HepG2 (cell line): Measurements from ENCODE around the gene THY1. TPM values are rescaled to one million over a fixed set of nuclear protein-coding genes. Genes with fewer than 3 reads are reported as not detected.

Experiments
- ASH2L ChIP-seq: fragments of 300-600, 200-600 bp; sonication (generic); IDR thresholded peaks from 2 replicates; pipeline ENCODE4 v1.7.0; 2017; ENCODE audit warnings: low read depth, mild to moderate bottlenecking, moderate library complexity, mixed read lengths, low read length; ENCODE audit not compliant: insufficient read length
- BORCS8-MEF2B ChIP-seq: sonication (generic); formaldehyde crosslinking; IDR thresholded peaks from 2 replicates; pipeline ENCODE4 v1.8.0; 2022; ENCODE audit warnings: mild to moderate bottlenecking, missing genetic modification reagents
- HOXA3 ChIP-seq: sonication (generic); formaldehyde crosslinking; IDR thresholded peaks from 2 replicates; pipeline ENCODE4 v1.5.0; 2020; ENCODE audit warnings: missing genetic modification reagents
- NR2F2 ChIP-seq: IDR thresholded peaks from 2 replicates; pipeline ENCODE4 v1.6.1; 2012; ENCODE audit warnings: low read depth, inconsistent platforms, borderline replicate concordance
- PRDM15 ChIP-seq: sonication (generic); formaldehyde crosslinking; IDR thresholded peaks from 2 replicates; pipeline ENCODE4 v1.4.0; 2020; ENCODE audit warnings: missing genetic modification reagents
- RFXAP ChIP-seq: sonication (generic); formaldehyde crosslinking; IDR thresholded peaks from 2 replicates; pipeline ENCODE4 v1.4.0; 2020; ENCODE audit warnings: missing genetic modification reagents, borderline replicate concordance
- TBX2 ChIP-seq: sonication (generic); formaldehyde crosslinking; IDR thresholded peaks from 2 replicates; pipeline ENCODE4 v1.5.0; 2020; ENCODE audit warnings: missing genetic modification reagents, mild to moderate bottlenecking, borderline replicate concordance
- ZNF282 ChIP-seq: fragments of 450-650 bp; IDR thresholded peaks from 2 replicates; pipeline ENCODE4 v1.6.1; 2018; ENCODE audit not compliant: partially characterized antibody
- ZNF318 ChIP-seq: sonication (generic); formaldehyde crosslinking; IDR thresholded peaks from 2 replicates; pipeline ENCODE4 v1.4.0; 2020; ENCODE audit warnings: mild to moderate bottlenecking, missing genetic modification reagents
- ZNF510 ChIP-seq: sonication (generic); formaldehyde crosslinking; IDR thresholded peaks from 2 replicates; pipeline ENCODE4 v1.4.0; 2020; ENCODE audit warnings: low read depth, mild to moderate bottlenecking, missing genetic modification reagents
- ZNF792 ChIP-seq: IDR thresholded peaks from 2 replicates; pipeline ENCODE4 v1.6.1; 2016
- polyA plus RNA-seq, 8 experiments: library from polyadenylated mRNA; depleted of rRNA in 3 of 8; stranded (reverse) in 7 of 8; unstranded in 1 of 8; fragments of >200 nt; fragmentation: Illumina TruSeq in 4 of 8; extraction: Trizol in 4 of 8; gene quantifications; 2 replicates each; pipeline versions ENCODE4 v1.2.1 to v1.2.3, GENCODE V29; 2011 to 2016; ENCODE audit warnings: low read depth in 4 of 8, missing spikeins in 1 of 8, mixed read lengths in 1 of 8; ENCODE audit not compliant: insufficient read depth in 1 of 8
- total RNA-seq, 5 experiments: library from RNA; depleted of rRNA; stranded (reverse); fragments of >200 nt; fragmentation: Illumina TruSeq; extraction: Trizol; gene quantifications; 2 replicates each; pipeline ENCODE4 v1.2.3, GENCODE V29; 2016; ENCODE audit warnings: low read depth in 1 of 5

The THY1 gene
- total and polyA plus RNA-seq, 2 of the 13 experiments (the other 11 are each of a cell fraction or from before 2014, with no cell fraction given), result not detected

GRCh38 chr11:119368121-119369034 is 54.6 kb downstream of the THY1 start (continued):
- TF ChIP-seq ZNF318 (peak; percentile 86; the same call in 1 of the 2 replicates), ZNF510 (CRISPR knock-in tag) (no peak), ASH2L (peak; percentile 79), ZNF792 (CRISPR knock-in tag) (peak; percentile 58; the same call in 1 of the 2 replicates), PRDM15 (CRISPR knock-in tag) (no peak), NR2F2 (peak; percentile 60), ZNF282 (no peak), BORCS8-MEF2B (peak; percentile 38; the same call in 1 of the 2 replicates), TBX2 (CRISPR knock-in tag) (peak; percentile 90), RFXAP (CRISPR knock-in tag) (peak; percentile 78), HOXA3 (CRISPR knock-in tag) (peak; percentile 76)
